ENCODE measurements around the gene SFTPA1.
"Not testable (repeated sequence)": the region's sequence is repeated elsewhere in the genome, so short reads cannot be mapped to it uniquely, and the experiment has no call there.

SFTPA1 gene
- 0 to 0.03 (median 0) reads per million in 18 experiments for total RNA-seq

DNA sequence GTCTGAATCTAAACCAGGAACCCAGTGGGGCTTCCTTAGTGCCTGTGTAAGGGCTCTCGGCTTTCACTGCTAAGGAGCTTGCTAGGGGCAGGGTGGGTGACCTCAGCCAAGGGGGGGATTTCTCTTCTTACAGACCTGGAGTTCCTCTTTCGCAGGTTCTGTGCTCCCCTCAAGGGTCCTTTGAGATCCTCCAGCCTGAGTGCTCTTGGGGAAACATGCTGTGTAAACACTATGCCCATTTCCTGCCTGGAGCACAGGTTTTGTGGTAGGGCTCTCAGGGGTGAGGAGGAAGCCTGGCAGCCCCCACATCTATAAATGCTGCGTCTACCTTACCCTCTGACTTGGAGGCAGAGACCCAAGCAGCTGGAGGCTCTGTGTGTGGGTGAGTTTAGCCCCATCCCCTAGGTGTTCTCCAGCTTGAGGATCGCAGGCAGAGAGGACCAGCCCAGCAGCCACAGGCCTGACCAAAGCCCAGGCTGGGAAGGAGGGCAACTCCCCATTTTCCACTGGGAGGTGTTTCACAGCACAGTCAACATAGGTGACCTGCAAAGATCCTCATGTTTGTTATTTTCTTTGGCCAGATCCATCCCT, at the start of gene SFTPA1:
Gene SFTPA1 (plus strand): TSS at position 339 of the 591 bp plus-strand sequence. CDS start 887 bp downstream, outside the sequence.
- no peak for DNase-seq

- no peak for DNase-seq
Observed at GRCh38 chr10:79561257-79561656, 49.5 kb upstream of the SFTPA1 start.

DNA sequence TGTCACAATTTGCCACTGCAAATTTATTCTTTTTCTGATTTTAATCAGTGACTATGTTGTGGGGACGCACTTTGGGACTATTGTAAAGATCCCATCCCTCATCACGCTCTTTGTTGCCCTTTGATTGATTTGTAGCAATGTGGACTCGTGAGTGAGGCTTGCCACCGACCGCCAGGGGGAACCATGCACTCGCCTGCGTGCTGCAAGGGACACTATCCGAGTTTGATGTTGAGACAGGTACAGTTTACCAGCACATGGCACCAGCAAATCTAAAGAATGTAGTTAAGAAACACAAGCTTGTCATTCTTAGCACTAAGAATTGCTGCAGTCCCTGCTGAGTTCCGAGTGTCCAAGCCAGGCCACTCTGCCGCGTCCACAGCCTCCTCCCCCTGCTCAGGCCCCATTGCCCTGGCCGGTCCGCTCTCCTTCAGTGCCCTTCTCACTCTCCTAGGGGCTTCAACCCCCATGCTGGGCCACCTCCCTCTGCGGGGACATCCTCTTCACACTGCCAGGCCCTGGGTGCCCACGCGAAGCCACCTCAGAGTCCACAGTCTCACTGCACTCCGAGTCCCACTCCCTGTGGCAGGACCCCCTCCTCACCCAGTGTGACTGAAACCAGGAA, 48.5 kb upstream of the SFTPA1 start:
- peak; percentile 49 to 66 for DNase-seq

GRCh38 chr10:79563426-79563825, 47.3 kb upstream of the SFTPA1 start:
- DNase-seq = no peak

DNA sequence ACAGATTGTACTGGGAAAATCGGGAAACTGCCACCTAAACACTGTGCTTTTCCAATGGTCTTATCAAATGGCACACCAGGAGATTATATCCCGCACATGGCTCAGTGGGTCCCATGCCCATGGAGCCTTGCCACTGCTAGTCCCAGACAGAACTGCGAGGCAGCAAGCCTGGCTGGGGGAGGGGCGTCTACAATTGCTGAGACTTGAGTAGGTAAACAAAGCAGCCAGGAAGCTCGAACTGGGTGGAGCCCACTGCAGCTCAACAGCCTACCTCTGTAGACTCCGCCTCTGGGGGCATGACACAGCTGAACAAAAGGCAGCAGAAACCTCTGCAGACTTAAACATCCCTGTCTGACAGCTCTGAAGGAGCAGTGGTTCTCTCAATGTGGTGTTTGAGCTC, 40.1 kb upstream of the SFTPA1 start:
- not testable (repeated sequence) for DNase-seq

DNA sequence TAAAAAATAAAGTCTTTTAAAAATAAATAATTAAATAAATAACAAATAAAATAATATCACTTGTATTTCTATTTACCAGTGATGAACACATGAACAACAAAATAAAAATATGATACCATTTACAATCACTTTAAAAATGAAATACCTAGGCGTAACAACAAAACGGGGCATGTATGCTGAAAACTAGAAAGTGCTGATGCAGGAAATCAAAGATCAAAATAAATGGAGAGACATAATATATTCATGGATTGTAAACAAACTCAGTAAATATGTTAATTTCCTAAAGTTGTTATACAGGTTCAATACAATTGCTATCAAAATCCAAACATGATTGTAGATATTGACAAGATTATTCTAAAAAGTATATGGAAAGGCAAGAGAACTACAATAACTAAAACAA, 31.4 kb upstream of the SFTPA1 start:
- DNase-seq = no peak

- DNase-seq = no peak
Observed at GRCh38 chr10:79581044-79581443, 29.7 kb upstream of the SFTPA1 start.

GRCh38 chr10:79582096-79582495, 28.6 kb upstream of the SFTPA1 start:
- no peak for DNase-seq

DNA sequence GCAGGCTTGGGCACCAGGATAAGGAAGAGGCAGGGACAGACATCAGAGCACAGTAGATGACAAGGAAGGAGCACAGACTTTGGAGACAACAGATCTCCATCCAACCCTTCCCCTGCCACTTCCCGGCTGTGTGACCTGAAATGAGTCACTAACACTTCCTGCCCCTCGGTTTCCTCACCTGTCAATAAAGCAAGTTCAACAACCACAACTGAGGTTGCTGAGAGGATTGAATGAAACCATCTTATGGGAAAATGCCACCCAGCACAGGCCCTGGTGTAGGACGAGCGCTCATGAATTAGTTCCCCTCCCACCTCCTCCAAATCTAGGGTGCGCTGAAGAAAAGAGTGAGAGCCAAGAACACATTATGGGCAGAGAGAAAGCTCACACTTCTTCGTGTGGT, 27.8 kb upstream of the SFTPA1 start:
- DNase-seq = not testable (repeated sequence)

GRCh38 chr10:79583488-79584024, 27.2 kb upstream of the SFTPA1 start:
- no peak for DNase-seq

DNA sequence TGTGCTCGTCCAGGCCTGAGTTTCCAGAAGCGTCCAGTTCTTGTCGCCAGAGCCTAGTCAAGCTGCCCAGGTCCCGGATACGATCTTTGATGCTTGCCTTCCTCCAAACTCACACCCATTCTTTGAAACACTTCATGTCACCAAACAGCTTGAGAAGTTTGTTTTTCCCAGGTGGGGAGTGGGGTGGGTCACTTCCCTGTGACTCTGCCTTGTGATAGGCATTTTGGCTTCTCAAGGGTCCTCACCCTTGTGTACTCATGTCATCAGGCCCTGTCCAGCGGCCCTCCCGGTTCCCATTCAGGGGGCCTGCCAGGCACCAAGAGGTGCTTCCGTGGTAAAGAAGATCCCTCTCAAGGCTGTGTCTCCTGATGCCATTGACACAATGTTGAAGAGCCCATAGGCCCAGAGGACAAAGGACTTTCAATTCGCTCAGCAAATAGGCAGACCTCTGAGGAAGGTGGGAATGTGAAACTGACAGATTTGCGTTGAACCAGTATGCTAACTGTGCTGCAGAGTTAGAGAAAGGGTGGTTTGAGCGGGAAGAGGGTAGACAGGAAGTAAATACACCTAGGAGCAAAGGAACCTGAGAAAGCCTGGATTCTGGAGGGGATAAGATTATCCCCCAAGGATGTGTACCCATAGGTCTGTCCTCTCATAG, 24.7 kb upstream of the SFTPA1 start:
- no peak for DNase-seq

GRCh38 chr10:79586933-79587332, 23.8 kb upstream of the SFTPA1 start:
- DNase-seq = no peak

GRCh38 chr10:79588800-79589199, 21.9 kb upstream of the SFTPA1 start:
- peak; percentile 3 to 13 for DNase-seq

DNA sequence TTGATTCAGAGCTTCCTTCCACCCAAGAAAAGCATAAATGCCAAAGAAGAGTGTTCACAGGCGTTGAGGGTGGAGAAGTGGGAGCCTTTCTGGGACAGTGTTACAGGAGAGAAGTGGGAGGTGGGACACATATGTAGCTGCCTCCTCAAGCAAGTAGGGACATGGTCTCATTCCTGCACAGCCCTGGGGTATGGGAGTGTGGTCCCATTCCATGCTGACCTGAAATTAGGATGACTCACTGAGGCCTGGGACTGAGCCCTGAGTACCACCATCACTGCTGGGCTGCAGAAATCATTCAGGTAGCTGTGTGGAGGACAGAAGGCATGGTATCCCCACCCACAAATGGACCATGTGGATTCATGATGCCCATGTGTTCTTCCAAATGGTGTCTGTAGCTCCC, 17.4 kb upstream of the SFTPA1 start:
- DNase-seq = no peak

- DNase-seq = not testable (repeated sequence)
Observed at GRCh38 chr10:79594565-79594964, 16.2 kb upstream of the SFTPA1 start.

- no peak for DNase-seq
Observed at GRCh38 chr10:79595510-79595909, 15.2 kb upstream of the SFTPA1 start.

DNA sequence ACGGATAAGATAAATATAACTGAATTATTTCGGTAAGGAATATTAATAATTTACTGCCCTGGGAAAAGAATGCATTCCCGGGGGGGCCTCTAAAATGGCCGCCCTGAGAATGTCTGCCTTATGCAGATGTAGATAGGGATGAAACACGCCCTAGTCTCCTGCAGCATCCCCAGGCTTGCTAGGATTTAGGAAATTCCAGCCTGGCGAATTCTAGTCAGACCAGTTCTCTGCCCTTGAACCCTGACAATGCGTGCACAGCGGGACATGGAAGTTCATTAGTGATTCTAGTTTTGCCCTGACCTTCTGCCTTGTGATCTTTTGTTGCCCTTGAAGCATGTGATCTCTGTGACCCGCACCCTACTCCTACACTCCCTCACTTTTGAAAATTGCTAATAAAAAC, 11.1 kb upstream of the SFTPA1 start:
- DNase-seq = not testable (repeated sequence)

DNA sequence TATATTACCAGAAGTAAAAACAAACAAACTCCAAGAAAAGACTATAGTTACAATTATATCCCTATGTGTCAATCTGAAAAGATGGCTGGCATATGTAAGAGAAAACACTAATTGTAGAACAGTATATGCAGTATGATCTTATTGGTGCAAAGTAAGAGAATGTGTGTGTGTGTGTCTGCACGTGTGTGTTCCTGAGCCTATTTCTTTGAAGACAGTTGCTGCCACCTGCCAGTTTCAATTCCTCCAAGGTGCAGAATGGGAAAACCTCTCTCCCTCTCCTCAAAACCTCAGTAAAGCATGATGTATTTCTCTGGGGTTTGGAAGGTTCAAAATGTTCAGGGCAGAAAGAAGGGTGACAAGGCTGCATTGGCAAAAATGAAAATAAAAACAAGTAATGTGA, 8.8 kb upstream of the SFTPA1 start:
- no peak for DNase-seq

DNA sequence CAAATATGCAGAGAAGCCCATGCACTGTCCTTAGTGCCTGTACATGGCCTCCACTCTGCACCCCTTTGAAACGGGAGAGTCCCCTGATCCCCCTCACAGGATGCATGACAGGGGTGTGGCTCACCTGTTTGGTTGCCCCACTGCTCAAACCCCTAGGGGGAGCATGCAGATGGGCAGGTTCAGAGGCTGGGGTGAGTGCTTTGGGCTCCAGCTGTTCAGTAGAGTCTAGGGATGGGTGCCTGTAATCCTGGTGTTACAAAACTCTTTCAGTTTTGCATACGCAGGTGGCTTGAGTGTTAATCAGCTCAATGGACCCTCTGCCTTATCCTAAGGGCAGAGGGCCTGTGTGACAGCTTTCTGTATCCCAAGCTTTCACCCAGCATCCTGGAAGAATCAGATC, 7.8 kb upstream of the SFTPA1 start:
- DNase-seq = no peak

DNA sequence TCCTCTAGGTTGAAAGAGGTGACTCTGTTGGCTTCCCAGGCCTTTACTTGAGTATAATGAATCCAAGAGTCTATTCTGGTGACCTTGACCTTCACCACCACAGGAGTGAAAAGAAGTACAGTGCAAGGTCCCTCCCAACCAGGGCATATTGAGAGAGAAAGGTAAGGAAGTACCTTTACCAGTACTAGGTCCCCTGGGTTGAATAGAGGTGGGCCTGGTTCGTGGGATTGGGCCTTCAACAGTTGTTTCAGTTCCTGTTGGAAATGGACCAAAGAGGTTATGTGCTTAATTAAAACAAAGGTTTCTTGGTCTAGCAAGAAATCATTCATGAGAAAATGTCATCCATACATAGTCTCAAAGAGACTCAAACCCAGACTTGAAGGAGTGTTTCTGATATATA, 6.4 kb upstream of the SFTPA1 start:
- no peak for DNase-seq

DNA sequence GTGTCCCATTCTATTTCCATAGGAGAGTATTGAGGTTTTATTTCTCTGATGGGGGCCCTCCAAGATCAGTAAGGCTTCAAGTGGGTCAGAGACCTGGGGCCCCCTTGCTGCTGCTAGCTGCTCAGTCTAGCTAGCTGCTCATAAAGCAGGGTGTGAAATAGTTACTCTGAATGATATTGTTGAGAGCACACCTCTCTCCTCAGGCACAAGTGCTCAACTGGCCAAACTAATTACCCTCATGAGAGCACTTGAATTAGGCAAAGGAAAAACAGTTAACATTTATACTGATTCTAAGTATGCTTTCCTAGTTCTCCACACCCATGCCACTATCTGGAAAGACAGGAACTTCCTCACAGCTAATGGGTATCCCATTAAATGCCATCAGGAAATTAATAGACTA, 5.4 kb upstream of the SFTPA1 start:
- no peak for DNase-seq

- DNase-seq = peak; percentile 17 to 27
Observed at GRCh38 chr10:79608505-79609375, 2.0 kb upstream of the SFTPA1 start.
